HepG2 (cell line): ENCODE measurements around the gene BEGAIN. TPM values are rescaled to one million over a fixed set of nuclear protein-coding genes. Genes with fewer than 3 reads are reported as not detected.
A peak's percentile ranks its signal among the peaks of the same experiment; 100 is the strongest.

Source experiments
- ATAC-seq: fragments of 200-7000 bp; cut with Tn5 transposase; 3 replicates; pipeline ENCODE4 v1.9.1; 2020; ENCODE audit warnings: mild to moderate bottlenecking, moderate library complexity
- BruUV-seq: library from RNA; stranded (reverse); fragments of 400-500 nt; replicated peaks from 2 replicates; lab custom pipeline; 2021; lab: Mats Ljungman, UMichigan
- CTCF ChIA-PET: fragments of 300-600 bp; formaldehyde crosslinking; extraction: SDS; loops from one replicate; lab custom pipeline; 2021; ENCODE audit warnings: low total read pairs, inconsistent platforms, low intra/inter-chr PET ratio; lab: Yijun Ruan, JAX
- POLR2A ChIA-PET: fragments of 350-600 bp; sonication (Branson Sonifier 250); formaldehyde crosslinking; loops from one replicate; lab custom pipeline; 2020; ENCODE audit warnings: antibody characterized with exemption, inconsistent platforms; lab: Yijun Ruan, JAX
- DNase-seq: peaks from one replicate; pipeline ENCODE4 v3.0.0-alpha.2; 2015; ENCODE audit warnings: low spot score
- FAIRE-seq: peaks from 3 replicates; lab custom pipeline; 2011; peaks lifted over from hg19 to GRCh38; lab: Jason Lieb, UNC
- H2AFZ ChIP-seq: one replicate; pipeline ENCODE4 v1.6.1; 2011; ENCODE audit warnings: low read length, inconsistent platforms
- H3K27ac ChIP-seq: fragments of 300-600 bp; 3 replicates; pipeline ENCODE4 v1.8.0; 2011; ENCODE audit warnings: mixed run types, mild to moderate bottlenecking, mixed read lengths, low read length, inconsistent platforms; ENCODE audit not compliant: insufficient read depth; ENCODE audit errors: extremely low read length
- H3K27me3 ChIP-seq, 2 experiments: fragments of 200-600 bp in 1 of 2; 2 replicates in 1 of 2; 3 replicates in 1 of 2; pipeline versions ENCODE4 v1.6.0 to v1.8.0; 2011; ENCODE audit warnings: low read length in 2 of 2, mild to moderate bottlenecking in 2 of 2, moderate library complexity in 2 of 2, inconsistent platforms in 1 of 2; ENCODE audit not compliant: insufficient read depth in 2 of 2, control insufficient read depth in 1 of 2
- H3K36me3 ChIP-seq, 2 experiments: fragments of 200-600 bp in 1 of 2; replicated peaks in 1 of 2; 2 replicates in 1 of 2; 3 replicates in 1 of 2; pipeline versions ENCODE4 v1.5.1 to v1.8.0; 2011; ENCODE audit warnings: low read length in 2 of 2, inconsistent platforms in 1 of 2; ENCODE audit not compliant: insufficient read depth in 2 of 2, control insufficient read depth in 1 of 2
- H3K4me1 ChIP-seq: 2 replicates; pipeline ENCODE4 v1.5.1; 2012; ENCODE audit warnings: low read length, inconsistent platforms; ENCODE audit not compliant: insufficient read depth
- H3K4me2 ChIP-seq: 2 replicates; pipeline ENCODE4 v1.6.0; 2011; ENCODE audit warnings: low read depth, low read length, inconsistent platforms
- H3K4me3 ChIP-seq, 3 experiments: fragments of 200-600 bp in 1 of 3; sonication (generic), shearing (Covaris generic) in 1 of 3; replicated peaks in 1 of 3; 2 replicates each; pipeline ENCODE4 v1.5.1; 2011 to 2016; ENCODE audit warnings: low read length in 3 of 3, inconsistent platforms in 2 of 3, low read depth in 2 of 3, mild to moderate bottlenecking in 2 of 3, control low read depth in 1 of 3, mixed read lengths in 1 of 3; ENCODE audit not compliant: insufficient read depth in 1 of 3
- H3K79me2 ChIP-seq: one replicate; pipeline ENCODE4 v1.6.1; 2011; ENCODE audit warnings: low read length, inconsistent platforms; ENCODE audit not compliant: insufficient read depth
- H3K9ac ChIP-seq: 2 replicates; pipeline ENCODE4 v1.6.0; 2011; ENCODE audit warnings: mild to moderate bottlenecking, low read depth, low read length, inconsistent platforms; ENCODE audit not compliant: insufficient read depth
- H3K9me3 ChIP-seq: 2 replicates; pipeline ENCODE4 v1.5.1; 2012; ENCODE audit warnings: mild to moderate bottlenecking, low read length
- H4K20me1 ChIP-seq: 2 replicates; pipeline ENCODE4 v1.6.0; 2011; ENCODE audit warnings: inconsistent platforms, mild to moderate bottlenecking, low read length, moderate library complexity; ENCODE audit not compliant: insufficient read depth
- EZH2 ChIP-seq: conservative IDR thresholded peaks from 2 replicates; pipeline ENCODE4 v1.6.1; 2012; ENCODE audit warnings: mild to moderate bottlenecking, low read depth, low read length, moderate library complexity
- NFATC3 ChIP-seq: sonication (generic); formaldehyde crosslinking; IDR thresholded peaks from 2 replicates; pipeline ENCODE4 v1.5.1; 2020; ENCODE audit warnings: mild to moderate bottlenecking, missing genetic modification reagents
- RARA ChIP-seq: IDR thresholded peaks from 2 replicates; pipeline ENCODE4 v1.6.1; 2016; ENCODE audit warnings: missing genetic modification reagents, missing compliant biosample characterization
- RFX1 ChIP-seq: fragments of 450-650 bp; IDR thresholded peaks from 2 replicates; pipeline ENCODE4 v1.6.1; 2017
- SALL1 ChIP-seq: sonication (generic); formaldehyde crosslinking; IDR thresholded peaks from 2 replicates; pipeline ENCODE4 v1.8.0; 2022; ENCODE audit warnings: mild to moderate bottlenecking, missing genetic modification reagents
- SP1 ChIP-seq, 2 experiments: fragments of 450-650 bp in 1 of 2; sonication (generic) in 1 of 2; formaldehyde crosslinking in 1 of 2; IDR thresholded peaks; 2 replicates each; pipeline versions ENCODE4 v1.4.0 to v1.6.1; 2016 to 2020; ENCODE audit warnings: missing genetic modification reagents in 1 of 2
- ZBTB26 ChIP-seq: IDR thresholded peaks from 2 replicates; pipeline ENCODE4 v1.6.1; 2016; ENCODE audit warnings: missing compliant biosample characterization, missing genetic modification reagents, borderline replicate concordance
- ZFP37 ChIP-seq: sonication (generic); formaldehyde crosslinking; IDR thresholded peaks from 2 replicates; pipeline ENCODE4 v1.4.0; 2020; ENCODE audit warnings: missing genetic modification reagents, borderline replicate concordance
- WGBS: methylation state at CpG from one replicate; pipeline ENCODE4 v1.1.6; 2017; ENCODE audit warnings: low lambda C conversion rate; 5-methylcytosine and 5-hydroxymethylcytosine counted together
- in situ Hi-C: cut with HindIII; loops from 2 replicates; pipeline ENCODE4 v1.10.0; 2017; ENCODE audit warnings: low pct_unique_long_range_greater_than_20kb; ENCODE audit not compliant: extremely low pct_ligation_motif_present
- intact Hi-C: fragments of 100-400 bp; cut with micrococcal nuclease; formaldehyde crosslinking; loops from one replicate; pipeline ENCODE4 v1.10.0; 2022; ENCODE audit not compliant: unreplicated experiment
- polyA plus RNA-seq, 8 experiments: library from polyadenylated mRNA; depleted of rRNA in 3 of 8; stranded (reverse) in 7 of 8; unstranded in 1 of 8; fragments of >200 nt; fragmentation: Illumina TruSeq in 4 of 8; extraction: Trizol in 4 of 8; gene quantifications; 2 replicates each; pipeline versions ENCODE4 v1.2.1 to v1.2.3, GENCODE V29; 2011 to 2016; ENCODE audit warnings: low read depth in 4 of 8, missing spikeins in 1 of 8, mixed read lengths in 1 of 8; ENCODE audit not compliant: insufficient read depth in 1 of 8
- total RNA-seq, 5 experiments: library from RNA; depleted of rRNA; stranded (reverse); fragments of >200 nt; fragmentation: Illumina TruSeq; extraction: Trizol; gene quantifications; 2 replicates each; pipeline ENCODE4 v1.2.3, GENCODE V29; 2016; ENCODE audit warnings: low read depth in 1 of 5

Gene BEGAIN
- total and polyA plus RNA-seq, 2 of the 13 experiments (the other 11 are each of a cell fraction or from before 2014, with no cell fraction given) = not detected

GRCh38 chr14:100623557-100623956 lies 36.3 kb upstream of the BEGAIN start:
- no TSS peak for BruUV-seq
- WGBS = 0% methylated on average over 1 of the region's 1 CpG
- POLR2A ChIA-PET = no interaction called here
- CTCF ChIA-PET = no interaction called here
- Histone ChIP-seq H3K4me3 (no peak overlapping the region), H3K27me3 (peaks cover 7 to 64% of the 10 kb centered on the region in 2 experiments), H3K9me3 (no peaks in the 10 kb centered on the region), H3K27ac (no peak overlapping the region), H4K20me1 (no peaks in the 10 kb centered on the region), H3K4me2 (no peak overlapping the region), H3K79me2 (no peaks in the 10 kb centered on the region), H3K36me3 (no peaks in the 10 kb centered on the region), H3K9ac (no peak overlapping the region), H3K4me1 (no peaks in the 10 kb centered on the region; the same call in 1 of the 2 replicates), H2AFZ (no peak overlapping the region)
- no peak for DNase-seq
- intact Hi-C loops (no loop called here), in situ Hi-C loops (no loop called here)
- FAIRE-seq = no peak
- TF ChIP-seq ZBTB26 (CRISPR knock-in tag) = no peak
- no peak for TF ChIP-seq NFATC3
- TF ChIP-seq RARA (CRISPR knock-in tag) = no peak
- no peak for TF ChIP-seq ZFP37 (CRISPR knock-in tag)
- TF ChIP-seq SP1 (IDR thresholded peaks at IDR 0.05) = no peak
- TF ChIP-seq SP1 (CRISPR knock-in tag; IDR thresholded peaks at IDR 0.05) = no peak
- TF ChIP-seq RFX1 = no peak
- ATAC-seq = no peak

- in situ Hi-C loops (no loop called here), intact Hi-C loops (no loop called here)
- ChIA-PET CTCF (no interaction called here), POLR2A (no interaction called here)
- Histone ChIP-seq H3K36me3 (no peaks in the 10 kb centered on the region), H3K4me3 (no peak overlapping the region), H3K4me2 (no peak overlapping the region), H3K27me3 (peaks cover 7 to 63% of the 10 kb centered on the region in 2 experiments), H3K27ac (no peak overlapping the region), H3K9me3 (no peaks in the 10 kb centered on the region), H3K4me1 (no peaks in the 10 kb centered on the region; the same call in 1 of the 2 replicates), H3K79me2 (no peaks in the 10 kb centered on the region), H3K9ac (no peak overlapping the region), H2AFZ (no peak overlapping the region), H4K20me1 (no peaks in the 10 kb centered on the region)
- BruUV-seq = no TSS peak
- 31% methylated on average over 10 of the region's 22 CpGs for WGBS
- no peak for ATAC-seq
- no peak for DNase-seq
- TF ChIP-seq EZH2 = 0 out of 2 replicates have a peak, but pooled peaks have one; percentile 53
- TF ChIP-seq SALL1 (CRISPR knock-in tag) = no peak
- FAIRE-seq = no peak
Measured at GRCh38 chr14:100622708-100623485, 35.7 kb upstream of the BEGAIN start.
